H9 (cell line): ENCODE measurements around the gene GGT5. TPM values are rescaled to one million over a fixed set of nuclear protein-coding genes. Genes with fewer than 3 reads are reported as not detected.
A peak's percentile ranks its signal among the peaks of the same experiment; 100 is the strongest.

Source experiments
- DNase-seq: peaks from one replicate; pipeline ENCODE4 v3.0.0-alpha.2; 2017
- H2AFZ ChIP-seq: one replicate; pipeline ENCODE4 v1.6.1; 2013; ENCODE audit warnings: mild to moderate bottlenecking, low read length, control low read depth, moderate library complexity
- H2AK5ac ChIP-seq: 2 replicates; pipeline ENCODE4 v1.6.1; 2013; ENCODE audit warnings: low read length, control low read depth, mixed read lengths; ENCODE audit not compliant: insufficient read length
- H2BK120ac ChIP-seq: one replicate; pipeline ENCODE4 v1.6.1; 2013; ENCODE audit warnings: low read depth, mild to moderate bottlenecking, low read length, control low read depth, inconsistent platforms; ENCODE audit not compliant: poor library complexity, severe bottlenecking
- H2BK12ac ChIP-seq: 2 replicates; pipeline ENCODE4 v1.6.1; 2013; ENCODE audit warnings: low read length, control low read depth, mixed read lengths, low read depth; ENCODE audit not compliant: insufficient read length
- H2BK15ac ChIP-seq: 2 replicates; pipeline ENCODE4 v1.6.1; 2013; ENCODE audit warnings: low read depth, low read length, control low read depth
- H2BK20ac ChIP-seq: one replicate; pipeline ENCODE4 v1.6.1; 2013; ENCODE audit warnings: low read depth, mild to moderate bottlenecking, low read length, control low read depth, inconsistent platforms; ENCODE audit not compliant: poor library complexity, severe bottlenecking
- H2BK5ac ChIP-seq: 2 replicates; pipeline ENCODE4 v1.6.1; 2013; ENCODE audit warnings: low read length, control low read depth, mixed read lengths; ENCODE audit not compliant: insufficient read length
- H3K14ac ChIP-seq: 2 replicates; pipeline ENCODE4 v1.6.1; 2013; ENCODE audit warnings: low read length, control low read depth; ENCODE audit not compliant: insufficient read depth
- H3K18ac ChIP-seq: 2 replicates; pipeline ENCODE4 v1.6.1; 2013; ENCODE audit warnings: low read depth, mild to moderate bottlenecking, mixed read lengths, low read length, control low read depth; ENCODE audit not compliant: insufficient read length
- H3K23ac ChIP-seq: 2 replicates; pipeline ENCODE4 v1.6.1; 2013; ENCODE audit warnings: low read length, control low read depth, mixed read lengths, low read depth; ENCODE audit not compliant: insufficient read length
- H3K23me2 ChIP-seq: 2 replicates; pipeline ENCODE4 v1.6.1; 2013; ENCODE audit warnings: low read depth, mild to moderate bottlenecking, mixed read lengths, low read length, control low read depth; ENCODE audit not compliant: insufficient read length, poor library complexity, severe bottlenecking
- H3K27ac ChIP-seq: 2 replicates; pipeline ENCODE4 v1.5.1; 2013; ENCODE audit warnings: low read length, control low read depth, mixed read lengths, low read depth; ENCODE audit not compliant: insufficient read length
- H3K27me3 ChIP-seq: 2 replicates; pipeline ENCODE4 v1.6.1; 2013; ENCODE audit warnings: low read length, control low read depth, inconsistent platforms; ENCODE audit not compliant: insufficient read depth
- H3K4ac ChIP-seq: 2 replicates; pipeline ENCODE4 v1.6.1; 2013; ENCODE audit warnings: low read depth, mild to moderate bottlenecking, control low read depth, inconsistent platforms, low read length, moderate library complexity
- H3K4me1 ChIP-seq: 2 replicates; pipeline ENCODE4 v1.6.1; 2013; ENCODE audit warnings: low read length, control low read depth, inconsistent platforms; ENCODE audit not compliant: insufficient read depth
- H3K4me2 ChIP-seq: 2 replicates; pipeline ENCODE4 v1.6.1; 2013; ENCODE audit warnings: low read length, control low read depth, mixed read lengths; ENCODE audit not compliant: insufficient read length, insufficient read depth
- H3K56ac ChIP-seq: 2 replicates; pipeline ENCODE4 v1.6.1; 2013; ENCODE audit warnings: low read depth, mild to moderate bottlenecking, mixed read lengths, low read length, control low read depth; ENCODE audit not compliant: insufficient read length
- H3K79me1 ChIP-seq: 2 replicates; pipeline ENCODE4 v1.6.1; 2013; ENCODE audit warnings: low read depth, mild to moderate bottlenecking, moderate library complexity, low read length, control low read depth, inconsistent platforms; ENCODE audit not compliant: insufficient read depth, poor library complexity, severe bottlenecking
- H3K79me2 ChIP-seq: 2 replicates; pipeline ENCODE4 v1.6.1; 2013; ENCODE audit warnings: low read length, control low read depth, inconsistent platforms; ENCODE audit not compliant: insufficient read depth
- H3K9ac ChIP-seq: 2 replicates; pipeline ENCODE4 v1.6.1; 2013; ENCODE audit warnings: low read length, control low read depth, mixed read lengths; ENCODE audit not compliant: insufficient read length; ENCODE audit errors: extremely low read depth
- H3K9me3 ChIP-seq: one replicate; pipeline ENCODE4 v1.6.1; 2013; ENCODE audit warnings: low read depth, low read length, inconsistent platforms; ENCODE audit not compliant: control insufficient read depth
- H3T11ph ChIP-seq: one replicate; pipeline ENCODE4 v1.6.1; 2013; ENCODE audit warnings: mild to moderate bottlenecking, low read length, control low read depth, inconsistent platforms
- H4K20me1 ChIP-seq: one replicate; pipeline ENCODE4 v1.6.1; 2013; ENCODE audit not compliant: control insufficient read depth, insufficient read length, insufficient read depth
- H4K5ac ChIP-seq: 2 replicates; pipeline ENCODE4 v1.6.1; 2013; ENCODE audit warnings: low read depth, mild to moderate bottlenecking, mixed read lengths, low read length, control low read depth; ENCODE audit not compliant: insufficient read length
- H4K8ac ChIP-seq: replicated peaks from 2 replicates; pipeline ENCODE4 v1.6.1; 2013; ENCODE audit warnings: low read length, control low read depth, mixed read lengths, low read depth; ENCODE audit not compliant: insufficient read length
- H4K91ac ChIP-seq: 2 replicates; pipeline ENCODE4 v1.6.1; 2013; ENCODE audit warnings: low read depth, mild to moderate bottlenecking, moderate library complexity, mixed read lengths, low read length, control low read depth; ENCODE audit not compliant: insufficient read length
- H3K27ac Mint-ChIP-seq, 3 experiments: 2 replicates in 2 of 3; 3 replicates in 1 of 3; pipeline ENCODE4 v1.8.0; 2020 to 2021; ENCODE audit warnings: mixed read lengths in 3 of 3, mild to moderate bottlenecking in 1 of 3, moderate library complexity in 1 of 3
- H3K27me3 Mint-ChIP-seq: 2 replicates; pipeline ENCODE4 v1.8.0; 2021; ENCODE audit warnings: low read depth, mild to moderate bottlenecking, moderate library complexity, mixed read lengths
- H3K36me3 Mint-ChIP-seq, 3 experiments: 2 replicates in 2 of 3; 3 replicates in 1 of 3; pipeline ENCODE4 v1.8.0; 2020 to 2021; ENCODE audit warnings: low read depth in 3 of 3, mixed read lengths in 3 of 3; ENCODE audit not compliant: insufficient read depth in 1 of 3
- H3K4me1 Mint-ChIP-seq, 2 experiments: 2 replicates each; pipeline ENCODE4 v1.8.0; 2020; ENCODE audit warnings: mixed read lengths in 2 of 2
- H3K4me3 Mint-ChIP-seq, 2 experiments: 2 replicates in 1 of 2; 3 replicates in 1 of 2; pipeline ENCODE4 v1.8.0; 2020 to 2021; ENCODE audit warnings: mild to moderate bottlenecking in 2 of 2, mixed read lengths in 2 of 2, moderate library complexity in 1 of 2
- H3K9me3 Mint-ChIP-seq, 2 experiments: 2 replicates in 1 of 2; 3 replicates in 1 of 2; pipeline ENCODE4 v1.8.0; 2020; ENCODE audit warnings: mild to moderate bottlenecking in 2 of 2, mixed read lengths in 2 of 2, moderate library complexity in 1 of 2
- WGBS: extraction: QIAGEN DNeasy Blood & Tissue Kit; methylation state at CpG from one replicate; pipeline ENCODE4 v1.1.7; 2013; ENCODE audit warnings: missing lambda C conversion rate, low lambda C conversion rate, mixed read lengths; ENCODE audit not compliant: insufficient read length; ENCODE audit errors: extremely low coverage; 5-methylcytosine and 5-hydroxymethylcytosine counted together
- total RNA-seq: library from RNA; stranded (reverse); gene quantifications from 2 replicates; pipeline ENCODE4 v1.2.1, GENCODE V29; 2021
- TF ChIP-seq, protein P1 (sequence below): fragments of 200-600 bp; sonication (generic); conservative IDR thresholded peaks from 3 replicates; pipeline ENCODE4 v1.8.0; 2021; ENCODE audit warnings: antibody characterized with exemption, mild to moderate bottlenecking

Gene GGT5
- total RNA-seq, 1 experiment from 2014 or later = 0.20 TPM

DNA sequence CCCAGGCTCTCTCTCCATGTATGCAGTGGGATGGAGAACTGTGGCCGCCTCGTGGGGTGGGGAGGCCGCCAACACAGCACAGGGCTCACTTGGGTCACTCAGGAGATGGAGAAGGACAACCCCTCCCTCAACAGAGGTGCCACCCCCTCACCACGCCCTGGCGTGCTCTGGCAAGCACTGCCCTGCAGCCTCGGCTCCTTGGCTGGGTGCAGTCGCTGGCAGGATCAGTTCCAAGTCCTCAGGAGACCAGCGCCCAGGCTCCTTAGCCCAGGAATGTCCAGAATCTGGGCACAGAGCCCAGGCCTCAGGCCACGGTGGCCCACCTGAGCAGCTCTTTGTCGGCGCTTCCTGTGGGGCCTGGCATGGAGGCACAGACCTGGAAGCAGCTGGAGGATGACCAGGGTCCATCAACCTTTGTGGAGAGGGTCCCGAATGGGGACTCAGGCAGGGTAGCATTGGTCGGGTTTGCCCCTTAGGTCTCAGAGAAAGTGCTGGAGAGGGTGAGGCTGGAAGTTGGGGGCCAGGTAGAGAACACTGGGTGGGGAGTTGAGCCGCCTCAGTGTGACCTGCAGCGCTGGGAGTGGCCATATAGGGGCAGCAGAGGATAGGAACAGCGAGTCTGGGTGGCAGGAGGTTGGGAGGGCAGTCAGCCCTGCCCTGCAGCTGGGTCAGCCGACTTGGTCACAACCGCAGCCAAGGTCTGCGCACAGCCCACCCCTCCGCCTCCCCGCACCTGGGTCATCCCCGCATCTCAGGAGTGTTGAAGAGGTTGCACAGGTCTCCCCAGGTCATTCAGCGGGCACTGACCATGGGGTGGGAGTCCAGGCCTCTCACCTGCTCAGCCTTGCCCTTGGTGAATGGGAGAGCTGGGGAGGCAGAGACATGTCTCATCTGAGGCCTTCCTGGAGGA is 55.4 kb downstream of the GGT5 start:
- H3K27me3 ChIP-seq = no peaks in the 10 kb centered on the region
- no peak overlapping the region for H2AFZ ChIP-seq

More for the DNA sequence above, 55.4 kb downstream of the GGT5 start:
- no peak overlapping the region for H2AK5ac ChIP-seq
- no peak overlapping the region for H4K91ac ChIP-seq
- H3K4me2 ChIP-seq = no peak overlapping the region
- no peaks in the 10 kb centered on the region for H3K36me3 Mint-ChIP-seq
- no peaks in the 10 kb centered on the region for H3K27me3 Mint-ChIP-seq
- no peaks in the 10 kb centered on the region for H3K9me3 ChIP-seq
- no peak overlapping the region for H3K4me3 Mint-ChIP-seq
- H2BK120ac ChIP-seq = no peak overlapping the region
- H2BK5ac ChIP-seq = no peak overlapping the region
- peak; percentile 86 for DNase-seq
- H3K27ac ChIP-seq = no peak overlapping the region
- TF ChIP-seq, protein P1, sequence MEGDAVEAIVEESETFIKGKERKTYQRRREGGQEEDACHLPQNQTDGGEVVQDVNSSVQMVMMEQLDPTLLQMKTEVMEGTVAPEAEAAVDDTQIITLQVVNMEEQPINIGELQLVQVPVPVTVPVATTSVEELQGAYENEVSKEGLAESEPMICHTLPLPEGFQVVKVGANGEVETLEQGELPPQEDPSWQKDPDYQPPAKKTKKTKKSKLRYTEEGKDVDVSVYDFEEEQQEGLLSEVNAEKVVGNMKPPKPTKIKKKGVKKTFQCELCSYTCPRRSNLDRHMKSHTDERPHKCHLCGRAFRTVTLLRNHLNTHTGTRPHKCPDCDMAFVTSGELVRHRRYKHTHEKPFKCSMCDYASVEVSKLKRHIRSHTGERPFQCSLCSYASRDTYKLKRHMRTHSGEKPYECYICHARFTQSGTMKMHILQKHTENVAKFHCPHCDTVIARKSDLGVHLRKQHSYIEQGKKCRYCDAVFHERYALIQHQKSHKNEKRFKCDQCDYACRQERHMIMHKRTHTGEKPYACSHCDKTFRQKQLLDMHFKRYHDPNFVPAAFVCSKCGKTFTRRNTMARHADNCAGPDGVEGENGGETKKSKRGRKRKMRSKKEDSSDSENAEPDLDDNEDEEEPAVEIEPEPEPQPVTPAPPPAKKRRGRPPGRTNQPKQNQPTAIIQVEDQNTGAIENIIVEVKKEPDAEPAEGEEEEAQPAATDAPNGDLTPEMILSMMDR = peak; percentile 92
- H3K9ac ChIP-seq = no peak overlapping the region
- no peak overlapping the region for H4K5ac ChIP-seq
- H3T11ph ChIP-seq = no peak overlapping the region
- H3K23ac ChIP-seq = no peak overlapping the region
- H3K4me1 Mint-ChIP-seq = peaks cover 4 to 13% of the 10 kb centered on the region in 2 experiments; a peak in 3 of 4 replicates
- no peaks in the 10 kb centered on the region for H3K79me1 ChIP-seq
- no CpG with 5 or more reads among the region's 23 CpGs for WGBS
- H3K79me2 ChIP-seq = no peaks in the 10 kb centered on the region
- H4K8ac ChIP-seq = no peak overlapping the region
- no peak overlapping the region for H3K14ac ChIP-seq
- H2BK12ac ChIP-seq = no peak overlapping the region
- no peak overlapping the region for H3K56ac ChIP-seq
- H3K27ac Mint-ChIP-seq = peak overlapping the region in 2 of 3 experiments; percentile 49 to 82; a peak in 2 of 7 replicates
- H3K23me2 ChIP-seq = no peaks in the 10 kb centered on the region
- H3K4ac ChIP-seq = no peak overlapping the region
- H3K4me1 ChIP-seq = no peaks in the 10 kb centered on the region
- H2BK20ac ChIP-seq = no peak overlapping the region
- H3K9me3 Mint-ChIP-seq = peaks cover 0 to 3% of the 10 kb centered on the region in 2 experiments; a peak in 1 of 5 replicates
- no peaks in the 10 kb centered on the region for H4K20me1 ChIP-seq
- H2BK15ac ChIP-seq = no peak overlapping the region
- no peak overlapping the region for H3K18ac ChIP-seq
